PC-9 (cell line): ENCODE data around the gene SLC25A41. TPM values are rescaled to one million over a fixed set of nuclear protein-coding genes. Genes with fewer than 3 reads are reported as not detected.

Source experiments
- BruUV-seq: library from RNA; stranded (reverse); fragments of 400-500 nt; replicated peaks from 2 replicates; lab custom pipeline; 2021; lab: Mats Ljungman, UMichigan
- CTCF ChIA-PET: fragments of 300-600 bp; sonication (Branson Sonifier 250); formaldehyde crosslinking; loops from one replicate; lab custom pipeline; 2022; ENCODE audit warnings: antibody characterized with exemption; lab: Charles Lee
- POLR2A ChIA-PET: fragments of 300-600 bp; sonication (Branson Sonifier 250); formaldehyde crosslinking; loops from one replicate; lab custom pipeline; 2022; ENCODE audit warnings: antibody characterized with exemption; ENCODE audit not compliant: unreplicated experiment; lab: Charles Lee
- DNase-seq, 2 experiments: peaks; one replicate each; pipeline versions ENCODE4 v3.0.0 to v3.0.0-alpha.2; 2015 to 2022; ENCODE audit warnings: mixed read lengths in 1 of 2
- H2AFZ ChIP-seq: fragments of 200-600 bp; sonication (generic); 2 replicates; pipeline ENCODE4 v1.8.1; 2017; ENCODE audit warnings: antibody characterized with exemption
- H3F3A ChIP-seq: fragments of 200-600 bp; sonication (generic); 2 replicates; pipeline ENCODE4 v1.8.1; 2017; ENCODE audit warnings: antibody characterized with exemption, mild to moderate bottlenecking, low read depth; ENCODE audit not compliant: insufficient read depth
- H3K27ac ChIP-seq: fragments of 200-600 bp; sonication (generic); 2 replicates; pipeline ENCODE4 v1.6.1; 2016; ENCODE audit warnings: mixed run types
- H3K27me3 ChIP-seq: fragments of 200-600 bp; sonication (generic); 2 replicates; pipeline ENCODE4 v1.6.1; 2016; ENCODE audit warnings: low read depth, mixed run types; ENCODE audit not compliant: insufficient read depth
- H3K36me3 ChIP-seq: fragments of 200-600 bp; sonication (generic); 2 replicates; pipeline ENCODE4 v1.6.1; 2016; ENCODE audit warnings: low read depth, mixed run types
- H3K4me1 ChIP-seq: fragments of 200-600 bp; sonication (generic); replicated peaks from 2 replicates; pipeline ENCODE4 v1.6.1; 2016; ENCODE audit warnings: mixed run types; ENCODE audit not compliant: insufficient read depth
- H3K4me2 ChIP-seq: fragments of 200-600 bp; sonication (generic); 2 replicates; pipeline ENCODE4 v1.6.1; 2017; ENCODE audit warnings: mixed run types
- H3K4me3 ChIP-seq: fragments of 200-600 bp; sonication (generic); 2 replicates; pipeline ENCODE4 v1.6.1; 2016; ENCODE audit warnings: mixed run types
- H3K79me2 ChIP-seq: fragments of 200-600 bp; sonication (generic); 2 replicates; pipeline ENCODE4 v1.6.1; 2017; ENCODE audit warnings: low read depth, mixed run types
- H3K9me2 ChIP-seq: fragments of 200-600 bp; sonication (generic); 2 replicates; pipeline ENCODE4 v1.8.1; 2017; ENCODE audit warnings: mild to moderate bottlenecking; ENCODE audit not compliant: insufficient read depth
- H3K9me3 ChIP-seq: fragments of 200-600 bp; sonication (generic); 2 replicates; pipeline ENCODE4 v1.8.1; 2016; ENCODE audit warnings: low read depth; ENCODE audit not compliant: insufficient read depth
- H4K20me1 ChIP-seq: fragments of 200-600 bp; sonication (generic); 2 replicates; pipeline ENCODE4 v1.8.1; 2017; ENCODE audit not compliant: insufficient read depth
- CTCF ChIP-seq: fragments of 200-600 bp; sonication (generic); conservative IDR thresholded peaks from 2 replicates; pipeline ENCODE4 v1.6.1; 2017; ENCODE audit warnings: mixed run types, antibody characterized with exemption, mild to moderate bottlenecking, moderate library complexity
- EZH2 ChIP-seq: fragments of 200-600 bp; sonication (generic); IDR thresholded peaks from 2 replicates; pipeline ENCODE4 v1.8.0; 2017; ENCODE audit warnings: antibody characterized with exemption, low read depth
- intact Hi-C: fragments of 100-400 bp; cut with micrococcal nuclease; formaldehyde crosslinking; loops from one replicate; pipeline ENCODE4 v1.10.0; 2022; ENCODE audit not compliant: unreplicated experiment
- total RNA-seq: library from RNA; stranded (reverse); gene quantifications from 2 replicates; pipeline ENCODE4 v1.2.3, GENCODE V29; 2021

The SLC25A41 gene
- total RNA-seq, 1 experiment from 2014 or later = not detected

GRCh38 chr19:6427131-6427530 is 6.4 kb downstream of the SLC25A41 start:
- Histone ChIP-seq H3K4me1 (peaks cover 10% of the 10 kb centered on the region), H3K4me3 (no peak overlapping the region), H3K36me3 (no peaks in the 10 kb centered on the region), H3F3A (no peaks in the 10 kb centered on the region), H3K9me3 (no peaks in the 10 kb centered on the region), H3K4me2 (no peak overlapping the region), H4K20me1 (peaks cover 18% of the 10 kb centered on the region), H3K27ac (no peak overlapping the region), H3K79me2 (peaks cover 20% of the 10 kb centered on the region), H2AFZ (no peak overlapping the region), H3K27me3 (no peaks in the 10 kb centered on the region), H3K9me2 (no peaks in the 10 kb centered on the region)
- DNase-seq = no peak
- intact Hi-C loops = no loop called here
- ChIA-PET CTCF (no interaction called here), POLR2A (no interaction called here)
- no TSS peak for BruUV-seq
- TF ChIP-seq CTCF (no peak), EZH2 (no peak)

GRCh38 chr19:6425732-6426620 is 7.6 kb downstream of the SLC25A41 start:
- Histone ChIP-seq H2AFZ (peak overlapping the region; percentile 73), H3K79me2 (peaks cover 32% of the 10 kb centered on the region), H3K4me2 (peak overlapping the region; percentile 44), H3F3A (no peaks in the 10 kb centered on the region), H3K4me3 (no peak overlapping the region), H3K9me3 (no peaks in the 10 kb centered on the region), H3K4me1 (peaks cover 10% of the 10 kb centered on the region), H4K20me1 (peaks cover 30% of the 10 kb centered on the region), H3K27ac (peak overlapping the region; percentile 18; the same call in 1 of the 2 replicates), H3K9me2 (no peaks in the 10 kb centered on the region), H3K27me3 (no peaks in the 10 kb centered on the region), H3K36me3 (no peaks in the 10 kb centered on the region)
- BruUV-seq = TSS peak; percentile 87
- CTCF ChIA-PET = interaction anchor here (0.6 kb wide), 1 partner anchor 140 kb away, joined by 4 read pairs; no protein-coding TSS in a partner anchor
- DNase-seq = no peak
- no peak for TF ChIP-seq CTCF
- TF ChIP-seq EZH2 = no peak
- POLR2A ChIA-PET = no interaction called here
- intact Hi-C loops = loop anchor here (1.0 kb wide), 2 partner anchors 33 to 54 kb away; partner anchors contain the start of genes ALKBH7 and GTF2F1

GRCh38 chr19:6424939-6425731 is 8.4 kb downstream of the SLC25A41 start:
- H2AFZ ChIP-seq = peak overlapping the region; percentile 73
- no peaks in the 10 kb centered on the region for H3K36me3 ChIP-seq
- BruUV-seq = no TSS peak
- CTCF ChIA-PET = interaction anchor here (0.6 kb wide), 1 partner anchor 53 kb away, joined by 3 read pairs; the partner anchor contains the start of gene ALKBH7
- no peaks in the 10 kb centered on the region for H3K9me3 ChIP-seq
- POLR2A ChIA-PET = interaction anchor here (0.6 to 1.1 kb wide), 5 partner anchors 31 to 951 kb away, joined by 3 to 6 read pairs (median 4); partner anchors contain the start of gene TNFSF9
- H3K4me1 ChIP-seq = peaks cover 10% of the 10 kb centered on the region
- no peaks in the 10 kb centered on the region for H3F3A ChIP-seq
- H4K20me1 ChIP-seq = peaks cover 38% of the 10 kb centered on the region
- H3K4me2 ChIP-seq = peak overlapping the region; percentile 44
- peaks cover 40% of the 10 kb centered on the region for H3K79me2 ChIP-seq
- DNase-seq = peak; percentile 97 to 98
- no peak for TF ChIP-seq EZH2
- no peak for TF ChIP-seq CTCF
- peak overlapping the region; percentile 18; the same call in 1 of the 2 replicates for H3K27ac ChIP-seq
- H3K27me3 ChIP-seq = no peaks in the 10 kb centered on the region
- H3K9me2 ChIP-seq = no peaks in the 10 kb centered on the region
- no peak overlapping the region for H3K4me3 ChIP-seq
- intact Hi-C loops = loop anchor here (1.0 to 5.0 kb wide), 3 partner anchors 32 to 53 kb away; partner anchors contain the start of genes ALKBH7, CRB3 and GTF2F1
